Ovary (tissue), 3 donors: ENCODE measurements around the gene PNLIPRP3.

Experiments
- EP300 ChIP-seq: sonication (generic); formaldehyde crosslinking; IDR thresholded peaks from one replicate; pipeline ENCODE4 v1.6.1; 2017; ENCODE audit warnings: antibody characterized with exemption
- TF ChIP-seq, protein P1 (sequence below), 3 donors: fragments of 450-650 bp in 2 of 3; fragments of 200-600 bp in 1 of 3; IDR thresholded peaks; one replicate each; pipeline versions ENCODE4 v1.5.1 to v1.8.0; 2016 to 2022; ENCODE audit warnings: antibody characterized with exemption in 3 of 3, mild to moderate bottlenecking in 1 of 3
- donor health status: DM: no; HTN: no; CAD: no.

DNA sequence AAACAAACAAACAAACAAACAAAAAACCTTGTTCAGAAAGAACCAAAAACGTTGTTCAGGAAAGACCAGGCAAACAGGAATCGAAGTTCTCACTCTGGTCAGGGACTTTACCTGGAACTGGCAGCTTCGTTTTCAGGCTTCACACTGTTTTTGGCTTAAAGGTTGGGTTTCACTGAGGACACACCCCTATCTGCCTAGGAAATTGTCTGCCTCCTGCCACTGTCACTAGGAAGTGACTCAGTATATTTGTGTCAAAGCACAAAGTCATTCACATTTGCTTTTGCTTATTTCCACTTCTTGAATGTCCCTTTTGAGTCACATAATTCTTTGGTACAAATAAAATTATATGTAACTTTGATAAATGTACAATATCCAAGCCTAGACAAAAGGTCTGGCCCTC is 37.9 kb downstream of the PNLIPRP3 start:
- TF ChIP-seq, protein P1, sequence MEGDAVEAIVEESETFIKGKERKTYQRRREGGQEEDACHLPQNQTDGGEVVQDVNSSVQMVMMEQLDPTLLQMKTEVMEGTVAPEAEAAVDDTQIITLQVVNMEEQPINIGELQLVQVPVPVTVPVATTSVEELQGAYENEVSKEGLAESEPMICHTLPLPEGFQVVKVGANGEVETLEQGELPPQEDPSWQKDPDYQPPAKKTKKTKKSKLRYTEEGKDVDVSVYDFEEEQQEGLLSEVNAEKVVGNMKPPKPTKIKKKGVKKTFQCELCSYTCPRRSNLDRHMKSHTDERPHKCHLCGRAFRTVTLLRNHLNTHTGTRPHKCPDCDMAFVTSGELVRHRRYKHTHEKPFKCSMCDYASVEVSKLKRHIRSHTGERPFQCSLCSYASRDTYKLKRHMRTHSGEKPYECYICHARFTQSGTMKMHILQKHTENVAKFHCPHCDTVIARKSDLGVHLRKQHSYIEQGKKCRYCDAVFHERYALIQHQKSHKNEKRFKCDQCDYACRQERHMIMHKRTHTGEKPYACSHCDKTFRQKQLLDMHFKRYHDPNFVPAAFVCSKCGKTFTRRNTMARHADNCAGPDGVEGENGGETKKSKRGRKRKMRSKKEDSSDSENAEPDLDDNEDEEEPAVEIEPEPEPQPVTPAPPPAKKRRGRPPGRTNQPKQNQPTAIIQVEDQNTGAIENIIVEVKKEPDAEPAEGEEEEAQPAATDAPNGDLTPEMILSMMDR (IDR thresholded peaks at IDR 0.05) = no peak
- no peak for TF ChIP-seq EP300
